Daoy (cell line): ENCODE results near the gene ANKS3. TPM values are rescaled to one million over a fixed set of nuclear protein-coding genes. Genes with fewer than 3 reads are reported as not detected.

ENCODE experiments used
- DNase-seq: peaks from one replicate; pipeline ENCODE4 v3.0.0-alpha.2; 2015; ENCODE audit warnings: low read depth
- total RNA-seq: library from RNA; depleted of rRNA; stranded (reverse); fragments of >200 nt; shearing (Covaris generic); gene quantifications from 2 replicates; pipeline ENCODE4 v1.2.3, GENCODE V29; 2014

Gene ANKS3
- total RNA-seq, 1 experiment from 2014 or later, result 19.7 TPM

GRCh38 chr16:4684763-4685162, 49.3 kb downstream of the ANKS3 start:
- DNase-seq, result no peak

- DNase-seq, result no peak
Observed at GRCh38 chr16:4684058-4684715, 49.9 kb downstream of the ANKS3 start.

- DNase-seq, result no peak
Observed at GRCh38 chr16:4683255-4684057, 50.6 kb downstream of the ANKS3 start.

GRCh38 chr16:4682616-4683254, 51.3 kb downstream of the ANKS3 start:
- DNase-seq, result no peak

GRCh38 chr16:4682084-4682591, 51.9 kb downstream of the ANKS3 start:
- DNase-seq, result no peak

GRCh38 chr16:4681471-4682083, 52.5 kb downstream of the ANKS3 start:
- no peak for DNase-seq

- DNase-seq, result no peak
Observed at GRCh38 chr16:4680673-4681470, 53.2 kb downstream of the ANKS3 start.

- DNase-seq, result peak; percentile 78
Observed at GRCh38 chr16:4679850-4680636, 54.0 kb downstream of the ANKS3 start.

- DNase-seq, result no peak
Observed at GRCh38 chr16:4679156-4679849, 54.8 kb downstream of the ANKS3 start.

GRCh38 chr16:4678596-4678995, 55.5 kb downstream of the ANKS3 start:
- DNase-seq, result no peak

- DNase-seq, result no peak
Observed at GRCh38 chr16:4677994-4678393, 56.1 kb downstream of the ANKS3 start.

GRCh38 chr16:4677390-4677789, 56.7 kb downstream of the ANKS3 start:
- no peak for DNase-seq

GRCh38 chr16:4676831-4677230, 57.2 kb downstream of the ANKS3 start:
- no peak for DNase-seq

- no peak for DNase-seq
Observed at GRCh38 chr16:4675864-4676786, 57.9 kb downstream of the ANKS3 start.

GRCh38 chr16:4674926-4675530, 59.0 kb downstream of the ANKS3 start:
- DNase-seq, result no peak

- no peak for DNase-seq
Observed at GRCh38 chr16:4673387-4674046, 60.6 kb downstream of the ANKS3 start.

- DNase-seq, result no peak
Observed at GRCh38 chr16:4668313-4668960, 65.6 kb downstream of the ANKS3 start.
